ENCODE results near the gene SMYD2. TPM values are rescaled to one million over a fixed set of nuclear protein-coding genes. Genes with fewer than 3 reads are reported as not detected.
"Not testable (repeated sequence)": the region's sequence is repeated elsewhere in the genome, so short reads cannot be mapped to it uniquely, and the experiment has no call there.

Gene SMYD2
- total RNA-seq, 1 donor from 2014 or later, result 65.6 TPM

GRCh38 chr1:214271174-214271858 is 9.6 kb upstream of the SMYD2 start:
- no peak for TF ChIP-seq CTCF (conservative IDR thresholded peaks at IDR 0.05; ENCODE audit: low read depth, low read length)
- H3K4me3 ChIP-seq (ENCODE audit: low read depth, low read length), result no peak overlapping the region
- no peak for DNase-seq (ENCODE audit: low read depth)

GRCh38 chr1:214271995-214272731 is 8.8 kb upstream of the SMYD2 start:
- H3K4me3 ChIP-seq (ENCODE audit: low read depth, low read length), result no peak overlapping the region
- no peak for TF ChIP-seq CTCF (conservative IDR thresholded peaks at IDR 0.05; ENCODE audit: low read depth, low read length)
- no peak for DNase-seq (ENCODE audit: low read depth)

- DNase-seq (ENCODE audit: low read depth), result no peak
- H3K4me3 ChIP-seq (ENCODE audit: low read depth, low read length), result no peak overlapping the region
Measured at GRCh38 chr1:214272964-214273533, 7.9 kb upstream of the SMYD2 start.

GRCh38 chr1:214275700-214276099 is 5.3 kb upstream of the SMYD2 start:
- H3K4me3 ChIP-seq (ENCODE audit: low read depth, low read length); DNase-seq (ENCODE audit: low read depth): not testable (repeated sequence)

More at GRCh38 chr1:214272964-214273533, 7.9 kb upstream of the SMYD2 start:
- TF ChIP-seq CTCF (conservative IDR thresholded peaks at IDR 0.05; ENCODE audit: low read depth, low read length), result no peak

- TF ChIP-seq CTCF (conservative IDR thresholded peaks at IDR 0.05; ENCODE audit: low read depth, low read length), result no peak
- no peak for DNase-seq (ENCODE audit: low read depth)
- H3K4me3 ChIP-seq (ENCODE audit: low read depth, low read length), result no peak overlapping the region
Measured at GRCh38 chr1:214276786-214277185, 4.2 kb upstream of the SMYD2 start.

- no peak for TF ChIP-seq CTCF (conservative IDR thresholded peaks at IDR 0.05; ENCODE audit: low read depth, low read length)
- DNase-seq (ENCODE audit: low read depth), result no peak
- no peak overlapping the region for H3K4me3 ChIP-seq (ENCODE audit: low read depth, low read length)
Measured at GRCh38 chr1:214277704-214278635, 3.0 kb upstream of the SMYD2 start.
